ENCODE measurements around the gene TMEM63C.

TMEM63C gene

DNA sequence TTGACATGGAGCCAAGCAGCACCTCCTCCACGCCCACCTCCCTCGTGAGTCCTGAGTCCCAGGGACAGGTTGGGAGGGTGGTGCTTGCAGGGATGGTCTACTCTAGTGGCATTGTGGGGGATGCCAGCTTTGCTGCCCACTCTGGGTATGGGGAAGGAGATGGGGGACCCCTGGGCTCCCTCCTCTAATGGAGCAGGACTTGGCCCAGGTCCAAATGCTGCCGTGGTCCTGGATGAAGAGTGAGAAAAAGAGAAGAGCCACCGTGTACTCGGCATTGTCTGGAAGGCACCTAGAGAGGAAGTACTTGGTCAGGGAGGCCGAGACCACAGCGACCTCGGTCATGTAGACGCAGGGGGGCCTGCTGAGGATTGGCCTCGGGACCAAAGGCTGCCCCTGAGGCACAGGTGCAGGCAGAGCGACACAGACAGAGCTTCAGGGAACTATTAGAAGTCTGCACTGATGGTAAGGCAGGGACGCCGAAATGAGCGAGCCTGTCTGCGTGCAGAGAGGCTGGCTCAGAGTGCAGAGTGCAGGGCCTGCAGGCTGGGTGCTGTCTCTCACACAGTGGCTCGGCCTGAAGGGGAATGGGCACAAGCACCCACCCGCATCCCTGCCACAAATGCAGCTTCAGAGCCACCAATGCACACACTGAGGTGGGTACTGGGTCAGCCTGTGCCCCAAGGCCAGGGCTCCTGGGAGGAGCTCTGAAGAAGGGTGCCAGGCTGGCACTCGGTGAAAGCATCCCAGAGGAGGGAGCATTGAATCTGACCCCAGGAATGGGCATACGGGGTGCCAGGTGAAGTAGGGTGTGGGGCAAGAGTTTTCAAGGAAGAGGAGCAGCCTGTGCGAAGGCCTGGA is 72.0 kb downstream of the TMEM63C start:
- DNase-seq (ENCODE audit: low read depth in 2 of 2), result no peak

DNA sequence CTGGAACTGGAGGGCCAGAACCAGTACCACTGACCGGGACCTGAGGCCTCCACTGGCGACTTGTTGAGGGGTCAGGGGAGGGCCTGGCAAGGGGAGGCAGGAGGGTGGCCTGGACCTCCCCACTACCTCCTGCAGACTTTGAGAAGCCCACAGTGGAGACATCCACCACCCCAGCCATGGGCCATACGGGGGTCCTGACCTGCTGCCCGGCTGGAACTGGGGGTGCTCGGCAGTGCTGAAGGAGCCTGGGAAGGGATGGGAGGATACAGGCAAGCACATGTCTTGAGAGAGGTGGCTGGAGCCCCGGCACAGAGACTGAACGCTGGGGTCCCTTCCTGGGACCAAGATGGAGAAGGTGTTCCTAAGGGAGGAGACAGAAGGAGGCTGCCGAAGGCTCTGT is 75.1 kb downstream of the TMEM63C start:
- DNase-seq (ENCODE audit: low read depth in 2 of 2), result no peak

DNA sequence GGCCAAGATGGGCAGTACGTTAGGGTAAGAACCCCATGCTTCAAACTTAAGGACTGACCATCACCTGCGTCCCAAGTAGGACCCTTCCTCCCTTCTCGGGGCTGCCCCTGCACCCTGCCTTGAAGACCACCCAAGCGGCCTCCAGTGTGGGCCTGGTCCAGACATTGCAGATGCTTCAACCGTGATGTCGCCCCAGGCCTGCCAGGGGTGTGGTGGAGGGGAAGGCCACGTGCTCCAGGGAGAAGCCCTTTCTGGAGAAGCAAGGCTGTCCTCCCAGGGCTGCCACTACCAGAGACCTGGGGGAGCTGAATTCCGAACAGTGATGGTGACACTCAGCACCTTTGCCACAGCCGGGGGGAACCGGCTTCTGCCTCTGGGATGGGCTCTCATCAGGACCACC is 76.1 kb downstream of the TMEM63C start:
- DNase-seq (ENCODE audit: low read depth in 2 of 2), result no peak

DNA sequence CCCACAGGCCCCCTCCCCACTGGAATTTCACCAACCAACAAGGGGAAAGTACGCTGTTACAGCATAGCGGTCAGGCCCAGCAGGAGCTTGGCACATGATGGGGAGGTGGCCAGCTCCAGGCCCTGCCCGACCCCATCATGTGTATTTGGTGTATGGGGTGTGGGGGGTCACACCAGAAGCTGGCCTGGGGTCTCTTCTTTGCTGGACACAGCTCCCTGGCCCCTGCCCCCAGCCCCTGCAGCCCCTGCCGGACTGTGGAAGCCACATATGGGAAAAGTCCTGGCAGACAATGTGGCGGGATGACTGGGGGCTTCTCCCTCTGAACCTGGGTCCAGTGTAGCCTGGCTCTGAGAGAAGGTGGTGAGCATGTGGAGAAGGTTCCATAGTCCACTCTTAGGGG is 77.0 kb downstream of the TMEM63C start:
- DNase-seq (ENCODE audit: low read depth in 2 of 2), result no peak

DNA sequence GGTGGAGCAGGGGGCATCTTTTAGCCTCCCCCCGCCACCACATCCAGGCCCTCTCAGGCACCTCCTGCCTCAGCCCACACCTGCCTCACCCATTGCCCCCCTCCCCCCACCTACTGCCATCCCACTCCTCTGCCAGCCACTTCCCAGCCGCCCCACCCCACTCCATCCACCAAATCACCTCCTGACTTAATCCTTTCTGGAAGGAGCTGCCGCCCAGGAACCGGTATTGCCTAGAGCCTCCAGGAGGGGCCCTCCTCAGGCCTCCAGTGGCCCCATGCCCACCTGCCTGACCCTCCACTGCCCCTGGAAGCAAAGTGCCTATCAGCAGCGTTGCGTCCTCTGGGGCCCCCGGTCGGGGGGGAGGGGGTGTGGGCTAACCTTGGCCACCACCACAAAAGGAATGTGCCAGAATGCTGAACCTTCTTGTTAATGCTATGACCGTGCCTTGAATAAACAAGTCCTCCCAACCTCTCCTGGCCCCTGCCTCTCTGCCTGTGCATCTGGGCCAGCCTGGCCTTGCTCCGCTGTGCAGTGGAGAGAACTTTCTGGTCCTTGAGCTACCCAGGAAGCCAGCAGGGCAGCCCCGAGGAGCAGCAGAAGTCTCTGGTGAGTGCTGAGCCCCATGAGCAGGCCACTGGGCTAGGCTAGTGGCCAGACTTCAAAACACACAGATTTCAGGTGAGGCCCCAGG is 77.6 kb downstream of the TMEM63C start:
- no peak for DNase-seq (ENCODE audit: low read depth in 2 of 2)

DNA sequence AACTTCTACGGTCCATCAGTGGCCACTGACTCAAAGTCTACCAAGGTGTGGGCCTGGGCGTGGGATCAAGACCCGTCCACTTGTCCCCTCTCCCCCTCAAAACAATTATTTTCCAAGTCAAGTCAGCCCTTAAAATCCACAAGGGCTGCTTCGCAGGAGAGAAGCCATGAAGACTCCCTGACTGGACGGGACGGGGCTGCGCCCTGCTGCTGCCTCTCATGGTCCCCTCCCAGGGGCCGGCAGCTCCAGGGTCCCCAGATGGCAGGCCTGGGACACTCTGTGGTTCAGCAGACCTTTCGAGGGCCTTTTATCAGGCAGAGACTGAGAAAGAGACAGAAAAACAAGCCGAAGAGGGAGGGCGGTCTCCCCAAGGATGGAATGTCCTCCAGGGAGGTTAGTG is 78.6 kb downstream of the TMEM63C start:
- DNase-seq (ENCODE audit: low read depth in 2 of 2), result no peak

DNA sequence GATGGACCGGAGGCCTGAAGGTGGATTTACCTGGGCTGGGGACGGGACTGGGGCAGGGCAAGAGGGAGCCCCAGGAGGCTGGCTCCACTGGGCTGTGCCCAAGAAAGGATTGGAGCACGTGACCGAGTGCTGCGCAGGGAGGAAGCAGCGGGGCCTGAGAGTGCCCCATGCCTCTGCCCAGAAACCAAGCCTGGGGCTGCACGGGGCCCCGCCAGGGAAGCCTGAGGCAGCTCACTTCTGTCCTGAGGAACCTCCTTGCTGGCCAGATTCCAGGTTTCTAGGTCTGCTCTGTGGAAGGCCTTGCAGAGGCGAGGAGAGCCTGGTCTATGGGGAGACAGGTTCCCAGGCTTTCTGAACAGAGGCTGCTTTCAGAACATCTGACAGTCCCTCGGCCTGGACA is 79.0 kb downstream of the TMEM63C start:
- no peak for DNase-seq (ENCODE audit: low read depth in 2 of 2)

DNA sequence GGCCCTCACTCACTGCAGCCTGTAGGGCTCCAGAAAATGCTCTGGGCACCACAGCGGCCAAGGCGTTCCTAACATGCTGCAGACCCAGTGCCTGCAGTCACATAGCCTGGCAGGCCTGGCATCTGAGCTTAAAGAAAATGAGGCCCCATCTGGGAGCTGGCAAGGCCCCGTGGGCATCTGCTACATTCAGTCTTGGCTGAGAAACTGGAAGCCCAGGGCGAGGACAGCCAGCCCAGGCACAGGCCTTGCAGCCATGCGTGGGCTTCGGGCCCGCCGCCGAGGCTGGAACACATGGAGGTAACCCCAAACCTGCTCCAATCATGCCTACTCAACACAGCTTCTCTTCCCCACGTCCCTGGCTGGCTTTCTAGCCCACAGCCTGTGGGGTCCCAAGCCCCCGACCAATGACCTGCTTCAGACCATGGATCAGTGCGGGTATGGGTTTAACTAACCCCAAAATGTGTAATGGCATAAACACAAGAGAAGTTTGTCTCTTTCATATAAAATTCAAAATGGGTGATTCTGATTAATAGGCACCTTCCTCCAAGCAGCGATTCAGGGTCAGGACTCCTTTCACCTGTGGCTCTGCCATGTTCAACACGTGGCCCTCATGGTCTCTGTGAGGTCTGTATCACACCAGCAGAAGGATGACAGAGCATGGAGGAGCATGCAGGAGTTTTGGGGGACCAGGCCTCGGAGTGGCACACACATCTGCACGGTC is 83.0 kb downstream of the TMEM63C start:
- DNase-seq (ENCODE audit: low read depth in 2 of 2), result no peak

DNA sequence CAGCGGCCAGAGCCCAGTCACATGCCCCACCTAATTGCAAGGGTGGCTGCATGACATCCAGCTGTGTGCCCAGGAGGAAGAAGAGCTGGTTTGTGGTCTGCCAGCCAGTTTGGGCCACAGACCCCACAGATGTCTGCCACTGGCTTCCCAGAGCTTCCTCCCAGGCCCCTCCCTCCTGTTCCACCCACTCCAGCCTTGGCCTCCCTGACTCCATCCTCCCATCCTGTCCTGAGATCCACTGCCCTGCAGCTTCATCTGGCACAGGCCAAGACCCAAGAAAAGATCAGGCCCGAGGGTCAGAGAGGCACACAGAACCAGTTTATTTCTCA is 83.6 kb downstream of the TMEM63C start:
- DNase-seq (ENCODE audit: low read depth in 2 of 2), result no peak

DNA sequence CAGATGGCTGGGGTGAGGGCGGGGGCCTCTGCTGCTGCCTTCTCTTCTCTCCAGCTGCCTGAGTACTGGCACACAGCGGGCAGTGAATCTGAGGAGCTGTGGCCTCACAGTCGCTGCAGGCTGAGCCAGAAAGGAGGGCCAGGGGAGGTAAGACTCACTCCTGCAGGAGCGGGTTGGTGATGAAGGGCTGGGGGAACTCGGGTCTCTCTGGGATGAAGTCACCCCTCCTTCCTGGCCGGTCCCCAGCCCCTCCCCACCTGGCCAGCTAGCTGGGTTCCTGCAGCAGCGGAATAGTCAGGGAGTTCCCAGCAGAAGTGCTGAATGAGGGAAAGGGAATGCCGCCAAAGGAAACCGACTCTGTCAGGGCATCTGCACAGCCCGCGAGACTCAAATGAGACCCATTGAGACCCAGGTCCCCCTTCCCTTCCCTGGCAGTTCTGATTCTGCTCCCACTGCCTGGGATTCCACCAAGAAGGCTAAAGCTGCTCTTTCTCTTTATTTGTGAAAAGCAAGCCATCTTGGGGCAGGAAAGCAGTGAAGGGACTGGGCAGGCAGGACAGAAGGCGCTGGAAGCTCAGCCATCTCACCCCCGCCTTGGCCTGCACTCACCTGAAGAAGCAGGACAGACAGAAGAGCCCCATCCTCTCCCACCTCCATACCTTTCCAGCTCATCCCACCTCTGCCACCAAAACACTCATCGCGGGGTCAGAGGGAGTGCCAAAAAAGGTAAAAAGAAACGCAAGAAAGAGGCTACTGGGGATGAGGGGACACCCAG is 84.2 kb downstream of the TMEM63C start:
- no peak for DNase-seq (ENCODE audit: low read depth in 2 of 2)

DNA sequence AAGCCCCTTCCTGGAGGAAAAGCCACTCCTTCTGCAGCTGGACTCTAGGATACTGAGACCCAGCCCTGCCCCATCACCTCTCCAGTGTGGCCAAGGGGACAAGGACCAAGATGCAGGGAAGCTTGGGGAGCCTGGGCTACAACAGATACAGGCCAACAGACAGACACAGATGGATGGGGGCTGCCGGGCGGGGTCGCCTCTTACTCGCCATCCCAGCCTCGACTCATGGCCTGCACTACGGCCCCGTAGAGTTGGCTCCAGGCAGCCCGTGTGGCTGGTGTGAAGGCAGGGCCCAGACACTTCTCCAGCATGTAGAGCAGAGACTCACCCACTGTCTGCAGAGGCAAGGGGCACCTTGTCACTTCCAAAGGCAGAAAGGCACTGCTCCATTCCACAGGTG is 84.7 kb downstream of the TMEM63C start:
- no peak for DNase-seq (ENCODE audit: low read depth in 2 of 2)

DNA sequence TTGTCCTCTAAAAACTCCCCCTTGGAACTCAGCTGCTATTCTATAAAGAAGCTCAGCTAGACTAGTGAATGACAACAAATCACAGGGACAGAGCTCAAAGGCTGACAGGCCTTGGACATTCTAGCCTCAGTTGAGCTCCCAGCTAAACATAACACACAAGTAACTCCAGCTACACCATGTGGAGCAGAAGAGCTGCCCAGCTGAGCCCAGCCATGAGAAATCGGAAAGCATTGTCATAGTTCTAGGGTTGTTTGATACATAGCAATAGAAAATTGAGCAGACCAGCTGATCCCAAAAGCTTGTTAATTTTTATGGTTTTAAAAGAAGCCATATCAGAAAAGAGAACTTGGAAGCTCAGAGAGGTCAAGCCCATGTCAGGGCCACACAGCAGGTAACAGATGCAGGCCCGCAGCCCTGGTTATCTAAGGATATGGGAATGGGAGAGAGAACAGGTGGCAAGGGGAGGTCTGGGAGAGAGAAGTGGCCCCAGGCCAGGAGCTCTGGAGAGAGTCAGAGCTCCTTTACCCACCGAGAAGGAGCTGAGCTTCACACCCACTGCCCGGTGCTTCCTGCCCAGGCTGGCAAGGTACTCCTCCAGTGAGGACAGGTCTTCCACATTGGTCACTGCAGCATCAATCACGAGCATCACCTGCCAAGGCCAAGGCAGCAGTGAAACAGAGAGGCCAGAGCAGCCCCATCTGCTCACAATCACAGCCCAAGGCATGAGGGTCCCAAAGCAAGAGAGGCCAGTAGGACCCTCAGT is 86.5 kb downstream of the TMEM63C start:
- no peak for DNase-seq (ENCODE audit: low read depth in 2 of 2)

DNA sequence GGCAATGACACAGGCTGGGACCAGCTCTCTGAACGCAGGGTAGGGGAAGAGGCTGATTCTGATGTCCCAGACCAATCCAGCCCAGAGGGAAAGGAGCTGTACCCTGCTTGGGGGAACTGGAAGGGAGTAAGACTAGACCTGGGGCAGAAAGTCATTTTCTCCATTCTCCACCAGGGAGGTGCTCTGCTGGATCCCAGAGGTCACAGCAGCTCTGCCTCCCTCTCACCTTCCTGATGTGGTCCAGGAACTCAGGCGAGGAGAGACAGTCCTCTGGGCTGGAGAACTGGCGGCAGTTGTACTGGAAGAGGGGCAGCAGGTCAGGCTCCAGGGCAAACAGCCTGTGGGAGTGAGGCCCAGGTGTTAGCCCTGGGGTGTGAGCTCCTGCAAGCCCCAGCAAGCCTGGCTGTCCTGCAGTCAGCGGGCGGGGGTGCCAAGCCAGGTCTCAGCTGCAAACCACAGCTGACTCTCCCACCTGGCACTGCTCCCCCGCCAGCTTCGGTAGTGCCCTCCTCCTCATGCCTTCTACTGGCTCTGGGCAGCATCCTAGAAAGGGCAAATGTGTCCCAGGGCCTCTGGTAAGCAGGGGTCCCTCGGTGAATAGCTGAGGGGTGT is 87.5 kb downstream of the TMEM63C start:
- no peak for DNase-seq (ENCODE audit: low read depth in 2 of 2)

DNA sequence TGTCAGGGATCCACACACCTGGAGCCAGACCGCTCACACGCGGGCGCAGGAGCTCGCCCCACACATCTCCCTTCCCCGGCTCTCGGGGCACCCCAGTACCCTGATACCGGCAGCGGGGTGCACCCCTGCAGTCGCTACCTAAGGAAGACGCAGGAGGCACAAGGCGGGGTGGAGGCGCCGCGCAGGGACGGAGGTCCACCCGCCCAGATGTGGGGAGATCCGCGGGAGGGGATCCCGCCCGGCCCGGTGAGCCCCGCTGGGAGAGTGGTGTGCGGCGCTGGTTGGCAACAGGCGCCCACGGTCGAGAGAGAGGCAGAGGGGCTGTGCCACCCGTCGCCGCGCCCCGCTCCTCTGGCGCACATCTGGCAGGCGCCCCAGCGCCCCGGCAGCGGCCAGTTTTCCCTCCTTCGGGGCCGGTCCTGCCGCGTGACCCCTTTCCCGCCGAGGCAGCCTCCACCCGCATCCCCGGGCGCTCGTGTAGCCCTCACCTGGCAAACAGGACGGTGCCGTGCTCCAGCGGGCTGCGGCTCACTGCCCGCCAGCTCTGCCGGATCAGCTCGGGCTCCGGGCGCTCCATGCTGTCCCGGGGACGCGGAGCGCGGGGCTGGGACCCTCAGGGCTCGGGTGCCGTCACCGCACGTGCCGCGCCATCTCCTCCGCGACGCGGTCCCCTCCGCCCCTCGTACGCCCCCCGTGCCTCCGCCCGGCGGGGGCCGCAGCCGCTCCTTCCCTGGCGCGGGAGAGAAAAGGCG is 88.9 kb downstream of the TMEM63C start:
- no peak for DNase-seq (ENCODE audit: low read depth in 2 of 2)

DNA sequence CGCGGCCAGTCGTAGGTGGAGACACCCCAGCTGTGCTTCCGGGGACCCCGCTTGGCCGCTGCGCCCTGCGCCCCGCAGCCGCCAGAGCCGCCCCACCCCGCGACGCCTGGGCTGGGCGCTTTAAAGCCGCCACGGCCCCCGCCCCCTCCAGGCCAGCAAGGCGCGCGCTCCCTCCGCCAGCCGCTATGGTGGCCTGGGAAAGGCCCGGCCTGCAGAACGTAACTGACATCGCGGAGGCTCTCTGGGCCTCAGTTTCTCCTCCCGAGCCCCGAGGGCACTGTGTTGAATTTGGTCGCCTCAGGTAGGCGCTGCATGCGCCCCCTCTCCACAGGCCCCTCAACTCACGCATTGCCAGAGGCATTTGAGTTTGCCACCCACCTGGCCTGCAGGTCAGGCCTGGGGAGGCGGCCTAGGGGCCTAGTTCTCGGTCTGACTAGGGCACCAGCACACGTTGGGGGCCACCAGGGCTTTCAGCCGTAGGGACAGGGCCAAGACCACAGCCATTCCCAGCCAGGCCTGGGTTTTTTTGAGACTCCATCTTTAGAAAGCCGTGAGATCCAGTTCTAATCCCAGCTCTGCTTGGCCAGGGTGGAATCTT is 89.6 kb downstream of the TMEM63C start, which contains the start of gene NGB:
Gene NGB (minus strand): TSS at position 94 of the 598 bp plus-strand sequence. CDS start 269 bp downstream, outside the sequence.
- no peak for DNase-seq (ENCODE audit: low read depth in 2 of 2)

DNA sequence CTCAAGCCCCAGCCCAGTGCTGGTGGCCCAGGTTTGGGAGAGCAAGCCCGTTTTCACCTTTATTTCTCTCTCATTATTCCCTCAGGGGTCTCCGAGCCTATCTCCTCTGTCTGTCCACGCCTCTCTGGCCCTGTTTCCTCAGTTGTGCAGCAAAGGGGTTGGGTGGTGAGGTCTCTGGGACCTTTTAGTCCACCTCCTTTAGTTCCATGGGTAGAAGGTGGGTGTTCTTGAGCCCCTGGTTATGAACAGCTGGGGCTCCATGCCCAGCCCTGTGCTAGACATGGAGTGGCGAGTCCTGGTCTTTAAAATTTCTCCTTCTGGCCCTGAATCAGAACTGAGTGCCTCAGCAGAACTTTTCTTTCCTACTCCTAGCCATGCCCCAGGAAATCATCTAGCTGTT is 90.7 kb downstream of the TMEM63C start:
- no peak for DNase-seq (ENCODE audit: low read depth in 2 of 2)

DNA sequence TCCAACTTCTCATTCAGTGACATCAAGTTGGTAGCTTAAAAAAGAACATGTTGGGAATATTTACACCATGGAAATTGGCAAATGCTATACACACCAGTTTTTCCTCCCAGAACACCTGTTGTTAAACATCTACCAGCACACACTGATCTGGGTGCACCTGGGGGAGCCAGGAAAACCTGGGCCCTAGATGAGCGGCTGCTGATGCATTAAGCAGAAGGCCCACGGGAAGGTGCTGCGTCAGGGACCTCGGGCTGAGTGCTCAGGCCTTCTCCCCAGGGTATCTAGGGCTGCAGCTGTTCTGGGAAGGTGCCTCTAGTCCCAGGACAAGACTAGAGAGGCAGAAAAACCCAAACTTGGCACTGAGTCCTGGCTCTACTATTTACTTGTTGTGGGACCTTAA is 92.2 kb downstream of the TMEM63C start:
- no peak for DNase-seq (ENCODE audit: low read depth in 2 of 2)

DNA sequence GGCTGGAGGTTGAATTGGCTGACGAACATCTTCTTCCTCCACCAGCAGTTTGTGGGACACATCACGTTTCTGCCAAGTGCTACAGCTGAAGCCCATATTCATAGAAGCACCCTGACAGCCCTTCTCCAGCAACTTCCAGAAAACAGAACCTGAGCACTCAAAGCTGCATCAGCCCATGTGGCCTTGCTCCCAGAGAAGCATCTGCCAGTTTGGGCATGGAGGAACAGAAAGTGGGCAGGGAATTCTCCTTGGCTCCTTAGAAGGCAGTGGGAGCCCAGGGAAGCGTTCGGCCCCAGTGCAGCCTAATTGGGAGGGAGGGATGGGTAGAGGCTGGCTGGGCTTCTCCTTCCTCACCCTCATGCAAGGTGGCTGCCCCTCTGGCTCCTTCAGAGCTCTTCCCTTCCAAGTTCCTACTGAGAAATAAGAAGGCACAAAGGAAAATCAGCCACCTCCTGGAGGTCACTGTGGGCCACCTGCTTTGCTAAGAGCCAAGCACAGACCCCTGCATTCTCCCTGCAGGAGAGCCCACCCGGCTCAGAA is 93.5 kb downstream of the TMEM63C start:
- DNase-seq (ENCODE audit: low read depth in 2 of 2), result no peak

DNA sequence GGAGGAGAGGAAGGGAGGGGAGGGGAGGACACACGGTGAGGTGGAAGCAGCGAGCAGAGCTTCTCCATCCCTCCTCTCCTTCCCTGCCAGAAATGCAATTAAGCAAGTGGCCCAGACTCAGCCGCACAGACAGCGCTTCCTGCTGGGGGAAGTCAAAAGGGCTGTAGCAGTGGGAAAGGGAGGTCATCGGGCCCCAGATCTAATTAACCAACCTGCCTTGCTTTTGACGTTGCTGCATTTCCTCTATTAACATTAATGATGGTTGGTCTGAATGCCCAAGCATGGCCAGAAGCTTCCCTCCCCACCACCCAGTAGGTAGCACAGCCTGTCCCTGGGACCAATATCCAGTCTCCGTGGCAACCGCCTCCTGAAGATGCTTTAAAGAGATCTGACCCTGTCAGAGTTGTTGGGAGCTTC is 94.0 kb downstream of the TMEM63C start:
- DNase-seq (ENCODE audit: low read depth in 2 of 2), result no peak

All from activated CD8-positive, alpha-beta memory T cell treated with anti-CD3 and anti-CD28 coated beads for 4 hours (primary cell).